ENCODE results near the gene KRTAP10-8.
"Not testable (repeated sequence)": the region's sequence is repeated elsewhere in the genome, so short reads cannot be mapped to it uniquely, and the experiment has no call there.

Gene KRTAP10-8

GRCh38 chr21:44613386-44614155 is 1.7 kb downstream of the KRTAP10-8 start:
- DNase-seq: no peak
- in situ Hi-C loops (cut with MboI; ENCODE audit: low pct_unique_long_range_greater_than_20kb, low sequenced_read_pairs): no loop called here

GRCh38 chr21:44614161-44614631 is 2.3 kb downstream of the KRTAP10-8 start:
- in situ Hi-C loops (cut with MboI; ENCODE audit: low pct_unique_long_range_greater_than_20kb, low sequenced_read_pairs): no loop called here
- DNase-seq: no peak

GRCh38 chr21:44614961-44615391 is 3.1 kb downstream of the KRTAP10-8 start:
- DNase-seq: no peak

GRCh38 chr21:44615466-44615865 is 3.6 kb downstream of the KRTAP10-8 start:
- DNase-seq: no peak
- in situ Hi-C loops (cut with MboI; ENCODE audit: low pct_unique_long_range_greater_than_20kb, low sequenced_read_pairs): no loop called here

More at GRCh38 chr21:44614961-44615391, 3.1 kb downstream of the KRTAP10-8 start:
- in situ Hi-C loops (cut with MboI; ENCODE audit: low pct_unique_long_range_greater_than_20kb, low sequenced_read_pairs): no loop called here

- no peak for DNase-seq
- in situ Hi-C loops (cut with MboI; ENCODE audit: low pct_unique_long_range_greater_than_20kb, low sequenced_read_pairs): no loop called here
Observed at GRCh38 chr21:44615911-44616590, 4.2 kb downstream of the KRTAP10-8 start.

GRCh38 chr21:44616591-44616926 is 4.7 kb downstream of the KRTAP10-8 start:
- DNase-seq: no peak
- in situ Hi-C loops (cut with MboI; ENCODE audit: low pct_unique_long_range_greater_than_20kb, low sequenced_read_pairs): no loop called here

GRCh38 chr21:44617071-44617501 is 5.2 kb downstream of the KRTAP10-8 start:
- DNase-seq: no peak

GRCh38 chr21:44618504-44618903 is 6.6 kb downstream of the KRTAP10-8 start:
- in situ Hi-C loops (cut with MboI; ENCODE audit: low pct_unique_long_range_greater_than_20kb, low sequenced_read_pairs): no loop called here

More at GRCh38 chr21:44617071-44617501, 5.2 kb downstream of the KRTAP10-8 start:
- in situ Hi-C loops (cut with MboI; ENCODE audit: low pct_unique_long_range_greater_than_20kb, low sequenced_read_pairs): no loop called here

GRCh38 chr21:44618909-44619308 is 7.0 kb downstream of the KRTAP10-8 start:
- in situ Hi-C loops (cut with MboI; ENCODE audit: low pct_unique_long_range_greater_than_20kb, low sequenced_read_pairs): no loop called here
- DNase-seq: no peak

More at GRCh38 chr21:44618504-44618903, 6.6 kb downstream of the KRTAP10-8 start:
- no peak for DNase-seq

- in situ Hi-C loops (cut with MboI; ENCODE audit: low pct_unique_long_range_greater_than_20kb, low sequenced_read_pairs): no loop called here
- DNase-seq: no peak
Observed at GRCh38 chr21:44619886-44620285, 8.0 kb downstream of the KRTAP10-8 start.

- in situ Hi-C loops (cut with MboI; ENCODE audit: low pct_unique_long_range_greater_than_20kb, low sequenced_read_pairs): no loop called here
- DNase-seq: no peak
Observed at GRCh38 chr21:44623575-44623974, 11.7 kb downstream of the KRTAP10-8 start.

GRCh38 chr21:44625756-44626155 is 13.9 kb downstream of the KRTAP10-8 start:
- DNase-seq: no peak
- in situ Hi-C loops (cut with MboI; ENCODE audit: low pct_unique_long_range_greater_than_20kb, low sequenced_read_pairs): no loop called here

GRCh38 chr21:44626262-44626661 is 14.4 kb downstream of the KRTAP10-8 start:
- in situ Hi-C loops (cut with MboI; ENCODE audit: low pct_unique_long_range_greater_than_20kb, low sequenced_read_pairs): no loop called here
- no peak for DNase-seq

GRCh38 chr21:44626673-44627143 is 14.8 kb downstream of the KRTAP10-8 start, which contains the start of gene KRTAP10-9:
Gene KRTAP10-9 (plus strand): TSS chr21:44627093. CDS start chr21:44627172, 79 bp downstream.
- no peak for DNase-seq
- in situ Hi-C loops (cut with MboI; ENCODE audit: low pct_unique_long_range_greater_than_20kb, low sequenced_read_pairs): no loop called here

- in situ Hi-C loops (cut with MboI; ENCODE audit: low pct_unique_long_range_greater_than_20kb, low sequenced_read_pairs); DNase-seq: not testable (repeated sequence)
Observed at GRCh38 chr21:44627181-44627822, 15.4 kb downstream of the KRTAP10-8 start.

GRCh38 chr21:44627831-44628233 is 16.0 kb downstream of the KRTAP10-8 start:
- in situ Hi-C loops (cut with MboI; ENCODE audit: low pct_unique_long_range_greater_than_20kb, low sequenced_read_pairs); DNase-seq: not testable (repeated sequence)

GRCh38 chr21:44628707-44629391 is 17.0 kb downstream of the KRTAP10-8 start:
- no peak for DNase-seq
- in situ Hi-C loops (cut with MboI; ENCODE audit: low pct_unique_long_range_greater_than_20kb, low sequenced_read_pairs): no loop called here

- no peak for DNase-seq
- in situ Hi-C loops (cut with MboI; ENCODE audit: low pct_unique_long_range_greater_than_20kb, low sequenced_read_pairs): no loop called here
Observed at GRCh38 chr21:44630440-44630839, 18.6 kb downstream of the KRTAP10-8 start.

- in situ Hi-C loops (cut with MboI; ENCODE audit: low pct_unique_long_range_greater_than_20kb, low sequenced_read_pairs): no loop called here
- no peak for DNase-seq
Observed at GRCh38 chr21:44632067-44632466, 20.2 kb downstream of the KRTAP10-8 start.
